ENCODE results near the gene C2orf49. TPM values are rescaled to one million over a fixed set of nuclear protein-coding genes. Genes with fewer than 3 reads are reported as not detected.

C2orf49 gene
- total RNA-seq, 1 experiment from 2014 or later: 24.8 TPM

DNA sequence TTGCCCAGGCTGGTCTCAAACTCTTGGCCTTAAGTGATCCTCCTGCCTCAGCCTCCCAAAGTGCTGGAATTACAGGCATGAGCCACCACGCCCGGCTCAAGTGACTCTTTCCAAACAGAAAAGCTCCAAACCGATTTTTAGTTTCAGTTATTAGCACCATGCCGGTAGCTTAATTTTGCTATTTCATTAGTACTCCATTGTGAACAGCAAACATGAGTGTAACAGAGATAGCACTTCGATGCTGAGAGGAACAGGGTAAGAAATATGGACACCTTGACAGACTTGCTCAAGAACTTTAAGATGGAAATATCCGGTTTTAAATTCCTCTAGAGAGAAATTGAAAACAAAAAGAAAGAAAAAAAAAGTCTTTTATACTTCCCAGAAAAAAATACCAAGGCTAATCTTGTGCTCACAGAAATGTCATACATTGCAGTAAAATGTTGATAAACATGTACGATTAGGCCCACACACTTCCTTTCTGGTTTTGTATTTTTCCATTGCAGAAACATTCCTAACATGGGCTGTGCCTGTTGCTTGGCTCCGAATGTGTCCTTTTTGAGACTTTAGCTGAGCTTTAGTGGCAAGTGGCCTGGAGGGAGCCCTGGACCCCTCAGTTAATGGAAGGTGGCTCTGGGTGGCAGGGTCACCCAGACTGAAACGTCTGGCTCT is 43.2 kb downstream of the C2orf49 start:
- Histone ChIP-seq H3K27ac (ENCODE audit: low read depth, low read length, poor library complexity, severe bottlenecking) (no peak overlapping the region), H3K27me3 (replicated peaks; ENCODE audit: insufficient read depth, low read depth, low read length, poor library complexity) (no peaks in the 10 kb centered on the region), H3K36me3 (ENCODE audit: insufficient read depth, low read length, poor library complexity, severe bottlenecking) (no peaks in the 10 kb centered on the region), H3K4me3 (ENCODE audit: low read depth, low read length, poor library complexity, severe bottlenecking) (no peak overlapping the region), H3K9me3 (ENCODE audit: low read depth, low read length, poor library complexity, severe bottlenecking) (no peaks in the 10 kb centered on the region), H3K4me1 (ENCODE audit: insufficient read depth, low read length, poor library complexity, severe bottlenecking) (no peaks in the 10 kb centered on the region)
- TF ChIP-seq CTCF (conservative IDR thresholded peaks at IDR 0.05; ENCODE audit: low read depth, low read length) (no peak), EZH2 (IDR thresholded peaks at IDR 0.05; ENCODE audit: borderline replicate concordance, low read depth, low read length, poor library complexity, severe bottlenecking) (no peak)
- no TSS peak for BruUV-seq (replicated peaks)
- ChIA-PET POLR2A (ENCODE audit: low non-redundant PET) (no interaction called here), CTCF (no interaction called here)
- intact Hi-C loops (cut with micrococcal nuclease; ENCODE audit: unreplicated experiment): no loop called here
- peak; percentile 9 for DNase-seq (ENCODE audit: low spot score)

DNA sequence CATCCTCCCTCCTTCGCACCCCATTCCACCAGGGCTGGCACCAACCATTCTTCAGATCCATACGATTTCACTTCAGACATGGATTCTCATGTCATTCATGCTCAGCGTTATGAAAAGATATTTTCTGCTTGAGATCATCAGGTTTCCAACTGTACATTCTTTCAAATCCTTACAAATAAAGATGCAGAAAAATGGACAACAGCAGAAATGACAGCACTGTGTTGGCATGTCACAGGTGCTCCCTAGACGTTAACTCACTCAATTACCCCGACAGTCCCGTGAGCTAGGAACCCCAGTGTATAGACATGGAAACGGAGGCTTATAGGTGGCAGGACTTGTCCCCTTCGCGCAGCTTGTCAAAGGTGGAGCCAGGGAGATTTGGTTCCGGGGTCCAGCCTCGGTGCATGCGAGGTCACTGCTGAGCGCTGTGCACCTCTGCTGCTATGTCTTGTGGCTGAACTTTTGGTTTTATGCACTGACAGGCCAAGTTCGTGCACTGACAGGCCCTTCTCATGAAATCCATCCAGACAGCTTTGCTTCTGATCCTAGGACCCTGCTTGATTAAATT is 43.8 kb downstream of the C2orf49 start:
- ChIA-PET CTCF (no interaction called here), POLR2A (ENCODE audit: low non-redundant PET) (no interaction called here)
- Histone ChIP-seq H3K4me1 (ENCODE audit: insufficient read depth, low read length, poor library complexity, severe bottlenecking) (no peaks in the 10 kb centered on the region), H3K4me3 (ENCODE audit: low read depth, low read length, poor library complexity, severe bottlenecking) (no peak overlapping the region), H3K27ac (ENCODE audit: low read depth, low read length, poor library complexity, severe bottlenecking) (no peak overlapping the region), H3K9me3 (ENCODE audit: low read depth, low read length, poor library complexity, severe bottlenecking) (no peaks in the 10 kb centered on the region), H3K27me3 (replicated peaks; ENCODE audit: insufficient read depth, low read depth, low read length, poor library complexity) (no peaks in the 10 kb centered on the region), H3K36me3 (ENCODE audit: insufficient read depth, low read length, poor library complexity, severe bottlenecking) (no peaks in the 10 kb centered on the region)
- TF ChIP-seq CTCF (conservative IDR thresholded peaks at IDR 0.05; ENCODE audit: low read depth, low read length) (no peak), EZH2 (IDR thresholded peaks at IDR 0.05; ENCODE audit: borderline replicate concordance, low read depth, low read length, poor library complexity, severe bottlenecking) (no peak)
- BruUV-seq (replicated peaks): no TSS peak
- no peak for DNase-seq (ENCODE audit: low spot score)
- intact Hi-C loops (cut with micrococcal nuclease; ENCODE audit: unreplicated experiment): no loop called here

- DNase-seq (ENCODE audit: low spot score): no peak
- Histone ChIP-seq H3K36me3 (ENCODE audit: insufficient read depth, low read length, poor library complexity, severe bottlenecking) (no peaks in the 10 kb centered on the region), H3K4me1 (ENCODE audit: insufficient read depth, low read length, poor library complexity, severe bottlenecking) (no peaks in the 10 kb centered on the region), H3K27me3 (replicated peaks; ENCODE audit: insufficient read depth, low read depth, low read length, poor library complexity) (no peaks in the 10 kb centered on the region), H3K9me3 (ENCODE audit: low read depth, low read length, poor library complexity, severe bottlenecking) (no peaks in the 10 kb centered on the region), H3K27ac (ENCODE audit: low read depth, low read length, poor library complexity, severe bottlenecking) (no peak overlapping the region), H3K4me3 (ENCODE audit: low read depth, low read length, poor library complexity, severe bottlenecking) (no peak overlapping the region)
- CTCF ChIA-PET: no interaction called here
- POLR2A ChIA-PET (ENCODE audit: low non-redundant PET): no interaction called here
- TF ChIP-seq CTCF (conservative IDR thresholded peaks at IDR 0.05; ENCODE audit: low read depth, low read length): no peak
- TF ChIP-seq EZH2 (IDR thresholded peaks at IDR 0.05; ENCODE audit: borderline replicate concordance, low read depth, low read length, poor library complexity, severe bottlenecking): no peak
- intact Hi-C loops (cut with micrococcal nuclease; ENCODE audit: unreplicated experiment): no loop called here
- BruUV-seq (replicated peaks): no TSS peak
Observed at GRCh38 chr2:105382177-105382576, 44.8 kb downstream of the C2orf49 start.
